Keratinocyte (primary cell): ENCODE results near the gene RPRD1B. TPM values are rescaled to one million over a fixed set of nuclear protein-coding genes. Genes with fewer than 3 reads are reported as not detected.

Source experiments
- DNase-seq: peaks from one replicate; pipeline ENCODE4 v3.0.0-alpha.2; 2011; ENCODE audit warnings: low read depth, missing footprints, low spot score
- FAIRE-seq: peaks from 2 replicates; lab custom pipeline; 2011; peaks lifted over from hg19 to GRCh38; lab: Jason Lieb, UNC
- H2AFZ ChIP-seq: 2 replicates; pipeline ENCODE4 v1.6.0; 2012; ENCODE audit warnings: low read length, control low read depth, inconsistent platforms; ENCODE audit not compliant: control insufficient read depth
- H3K27ac ChIP-seq: 2 replicates; pipeline ENCODE4 v1.5.1; 2011; ENCODE audit warnings: low read length; ENCODE audit not compliant: control insufficient read depth, insufficient read depth
- H3K27me3 ChIP-seq: 3 replicates; pipeline ENCODE4 v1.6.0; 2011; ENCODE audit warnings: low read length; ENCODE audit not compliant: control insufficient read depth, insufficient read depth; ENCODE audit errors: extremely low read depth
- H3K36me3 ChIP-seq, 2 experiments: 2 replicates in 1 of 2; 3 replicates in 1 of 2; pipeline ENCODE4 v1.5.1; 2011; ENCODE audit warnings: low read length in 2 of 2, mild to moderate bottlenecking in 1 of 2; ENCODE audit not compliant: control insufficient read depth in 2 of 2, insufficient read depth in 2 of 2; ENCODE audit errors: extremely low read depth in 1 of 2
- H3K4me1 ChIP-seq: 3 replicates; pipeline ENCODE4 v1.5.1; 2011; ENCODE audit warnings: low read length; ENCODE audit not compliant: control insufficient read depth, insufficient read depth; ENCODE audit errors: extremely low read depth
- H3K4me2 ChIP-seq: 3 replicates; pipeline ENCODE4 v1.6.0; 2011; ENCODE audit warnings: low read depth, low read length; ENCODE audit not compliant: control insufficient read depth, insufficient read depth; ENCODE audit errors: extremely low read depth
- H3K4me3 ChIP-seq, 3 experiments: fragments of 200-600 bp in 1 of 3; sonication (generic) in 1 of 3; 2 replicates in 2 of 3; 3 replicates in 1 of 3; pipeline ENCODE4 v1.5.1; 2011 to 2016; ENCODE audit warnings: low read length in 3 of 3, mild to moderate bottlenecking in 3 of 3, control low read depth in 2 of 3, inconsistent platforms in 1 of 3, low read depth in 1 of 3, mixed read lengths in 1 of 3, mixed run types in 1 of 3, moderate library complexity in 1 of 3; ENCODE audit not compliant: control insufficient read depth in 2 of 3, insufficient read depth in 2 of 3; ENCODE audit errors: extremely low read depth in 1 of 3
- H3K79me2 ChIP-seq: 2 replicates; pipeline ENCODE4 v1.6.0; 2012; ENCODE audit warnings: low read length; ENCODE audit not compliant: control insufficient read depth, insufficient read depth
- H3K9ac ChIP-seq: 3 replicates; pipeline ENCODE4 v1.6.0; 2011; ENCODE audit warnings: low read length; ENCODE audit not compliant: control insufficient read depth, insufficient read depth; ENCODE audit errors: extremely low read depth
- H3K9me1 ChIP-seq: 3 replicates; pipeline ENCODE4 v1.6.0; 2011; ENCODE audit warnings: low read length; ENCODE audit not compliant: control insufficient read depth, insufficient read depth; ENCODE audit errors: extremely low read depth
- H3K9me3 ChIP-seq: 2 replicates; pipeline ENCODE4 v1.5.1; 2012; ENCODE audit warnings: low read depth, low read length; ENCODE audit not compliant: control insufficient read depth
- H4K20me1 ChIP-seq: 3 replicates; pipeline ENCODE4 v1.6.0; 2011; ENCODE audit warnings: low read length; ENCODE audit not compliant: control insufficient read depth, insufficient read depth; ENCODE audit errors: extremely low read depth
- EZH2 ChIP-seq: IDR thresholded peaks from one replicate; pipeline ENCODE4 v1.6.1; 2012; ENCODE audit warnings: inconsistent platforms, mild to moderate bottlenecking, low read length, moderate library complexity
- dilution Hi-C: fragments of 300-500 bp; cut with MboI; formaldehyde crosslinking; loops from one replicate; pipeline ENCODE4 v1.7.0; 2020; ENCODE audit warnings: low sequenced_read_pairs; ENCODE audit not compliant: extremely low pct_ligation_motif_present
- polyA plus RNA-seq, 5 experiments: library from polyadenylated mRNA; depleted of rRNA in 3 of 5; stranded (reverse) in 3 of 5; stranded (forward) in 1 of 5; unstranded in 1 of 5; fragments of >200 nt; gene quantifications; 1 replicate in 1 of 5; 2 replicates in 3 of 5; 3 replicates in 1 of 5; pipeline versions ENCODE4 v1.2.1 to v1.2.3, GENCODE V29; 2011 to 2012; ENCODE audit warnings: missing spikeins in 2 of 5, low read depth in 1 of 5, low replicate concordance in 1 of 5
- TF ChIP-seq, protein P1 (sequence below), 3 experiments: IDR thresholded peaks in 1 of 3; conservative IDR thresholded peaks in 1 of 3; optimal IDR thresholded peaks in 1 of 3; 2 replicates in 2 of 3; 3 replicates in 1 of 3; pipeline versions ENCODE3 to v1.5.1; 2011; ENCODE audit warnings: low read length in 3 of 3, mild to moderate bottlenecking in 3 of 3, moderate library complexity in 2 of 3, control low read depth in 1 of 3, inconsistent platforms in 1 of 3; ENCODE audit not compliant: insufficient read depth in 2 of 3; ENCODE audit errors: extremely low read depth in 1 of 3

RPRD1B gene
- polyA plus RNA-seq, 1 donor (not counting 4 experiments of a cell fraction or from before 2014, with no cell fraction given) = 19.9 TPM

DNA sequence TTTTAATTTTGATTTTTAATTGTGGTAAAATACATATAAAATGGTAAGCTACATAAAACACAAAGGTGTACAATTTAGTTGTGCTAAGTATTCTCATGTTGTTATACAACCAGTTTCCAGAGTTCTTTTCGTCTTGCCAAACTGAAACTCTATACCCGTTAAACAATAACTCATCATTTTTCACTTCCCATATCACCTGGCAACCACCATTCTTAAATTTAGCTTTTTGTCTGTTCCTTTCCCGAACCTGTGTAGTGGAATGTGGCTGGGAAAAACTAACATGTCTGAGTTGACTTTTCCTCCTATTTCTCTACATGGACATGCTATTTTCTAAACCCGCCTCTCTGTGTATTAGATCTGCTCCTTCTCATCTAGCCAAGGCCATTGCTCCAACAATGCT lies 27.6 kb downstream of the RPRD1B start:
- Histone ChIP-seq H3K4me3 (no peak overlapping the region), H3K9me1 (no peaks in the 10 kb centered on the region), H3K9ac (no peak overlapping the region), H3K36me3 (peaks cover 27 to 36% of the 10 kb centered on the region in 2 experiments), H3K9me3 (no peaks in the 10 kb centered on the region), H3K4me1 (no peaks in the 10 kb centered on the region), H3K79me2 (peaks cover 6% of the 10 kb centered on the region), H3K4me2 (no peak overlapping the region), H3K27ac (no peak overlapping the region), H4K20me1 (no peaks in the 10 kb centered on the region), H2AFZ (no peak overlapping the region), H3K27me3 (no peaks in the 10 kb centered on the region)
- FAIRE-seq (no peak), DNase-seq (no peak)
- TF ChIP-seq, protein P1, sequence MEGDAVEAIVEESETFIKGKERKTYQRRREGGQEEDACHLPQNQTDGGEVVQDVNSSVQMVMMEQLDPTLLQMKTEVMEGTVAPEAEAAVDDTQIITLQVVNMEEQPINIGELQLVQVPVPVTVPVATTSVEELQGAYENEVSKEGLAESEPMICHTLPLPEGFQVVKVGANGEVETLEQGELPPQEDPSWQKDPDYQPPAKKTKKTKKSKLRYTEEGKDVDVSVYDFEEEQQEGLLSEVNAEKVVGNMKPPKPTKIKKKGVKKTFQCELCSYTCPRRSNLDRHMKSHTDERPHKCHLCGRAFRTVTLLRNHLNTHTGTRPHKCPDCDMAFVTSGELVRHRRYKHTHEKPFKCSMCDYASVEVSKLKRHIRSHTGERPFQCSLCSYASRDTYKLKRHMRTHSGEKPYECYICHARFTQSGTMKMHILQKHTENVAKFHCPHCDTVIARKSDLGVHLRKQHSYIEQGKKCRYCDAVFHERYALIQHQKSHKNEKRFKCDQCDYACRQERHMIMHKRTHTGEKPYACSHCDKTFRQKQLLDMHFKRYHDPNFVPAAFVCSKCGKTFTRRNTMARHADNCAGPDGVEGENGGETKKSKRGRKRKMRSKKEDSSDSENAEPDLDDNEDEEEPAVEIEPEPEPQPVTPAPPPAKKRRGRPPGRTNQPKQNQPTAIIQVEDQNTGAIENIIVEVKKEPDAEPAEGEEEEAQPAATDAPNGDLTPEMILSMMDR (optimal IDR thresholded peaks at IDR 0.05 in 1 of 3, IDR thresholded peaks at IDR 0.05 in 1 of 3, conservative IDR thresholded peaks at IDR 0.05 in 1 of 3; ENCODE audit: extremely low read depth in 1 of 3, insufficient read depth in 2 of 3, low read length in 3 of 3) = no peak
- no peak for TF ChIP-seq EZH2
- dilution Hi-C loops = no loop called here

DNA sequence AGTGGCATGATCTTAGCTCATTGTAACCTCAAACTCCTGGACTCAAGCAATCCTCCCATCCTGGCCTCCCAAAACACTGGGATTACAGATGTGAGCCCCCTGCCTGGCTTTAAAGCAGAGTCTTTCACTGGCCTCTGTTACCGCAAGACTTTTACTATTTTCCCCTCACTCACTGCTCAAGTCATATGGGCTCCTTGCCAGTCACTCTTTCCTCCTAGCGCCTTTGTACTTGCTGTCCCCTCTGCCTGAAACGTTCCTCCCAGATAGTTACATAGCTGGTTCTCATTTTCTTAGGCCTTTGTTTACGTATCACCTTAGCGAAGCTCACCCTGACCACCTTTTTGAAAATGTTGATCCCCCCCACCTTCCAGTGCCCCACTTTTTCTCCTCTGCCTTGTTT lies 29.3 kb downstream of the RPRD1B start:
- DNase-seq (no peak), FAIRE-seq (no peak)
- Histone ChIP-seq H3K9me3 (no peaks in the 10 kb centered on the region), H2AFZ (no peak overlapping the region), H3K36me3 (peaks cover 28 to 42% of the 10 kb centered on the region in 2 experiments), H3K9me1 (no peaks in the 10 kb centered on the region), H3K4me3 (no peak overlapping the region), H3K9ac (no peak overlapping the region), H3K4me2 (no peak overlapping the region), H3K79me2 (no peaks in the 10 kb centered on the region), H4K20me1 (no peaks in the 10 kb centered on the region), H3K27me3 (no peaks in the 10 kb centered on the region), H3K4me1 (no peaks in the 10 kb centered on the region), H3K27ac (no peak overlapping the region)
- TF ChIP-seq, protein P1 (optimal IDR thresholded peaks at IDR 0.05 in 1 of 3, IDR thresholded peaks at IDR 0.05 in 1 of 3, conservative IDR thresholded peaks at IDR 0.05 in 1 of 3; ENCODE audit: extremely low read depth in 1 of 3, insufficient read depth in 2 of 3, low read length in 3 of 3) = no peak
- no peak for TF ChIP-seq EZH2
- dilution Hi-C loops = no loop called here
